Ecto neural progenitor cell (in vitro differentiated cells): ENCODE measurements around the gene MYEOV.
A peak's percentile ranks its signal among the peaks of the same experiment; 100 is the strongest.

Source experiments
- DNase-seq: peaks from one replicate; pipeline ENCODE4 v3.0.0-alpha.2; 2018; ENCODE audit warnings: low spot score

MYEOV gene

GRCh38 chr11:69319255-69320106, 25.5 kb downstream of the MYEOV start:
- DNase-seq = no peak

- DNase-seq = no peak
Observed at GRCh38 chr11:69320326-69320725, 26.4 kb downstream of the MYEOV start.

DNA sequence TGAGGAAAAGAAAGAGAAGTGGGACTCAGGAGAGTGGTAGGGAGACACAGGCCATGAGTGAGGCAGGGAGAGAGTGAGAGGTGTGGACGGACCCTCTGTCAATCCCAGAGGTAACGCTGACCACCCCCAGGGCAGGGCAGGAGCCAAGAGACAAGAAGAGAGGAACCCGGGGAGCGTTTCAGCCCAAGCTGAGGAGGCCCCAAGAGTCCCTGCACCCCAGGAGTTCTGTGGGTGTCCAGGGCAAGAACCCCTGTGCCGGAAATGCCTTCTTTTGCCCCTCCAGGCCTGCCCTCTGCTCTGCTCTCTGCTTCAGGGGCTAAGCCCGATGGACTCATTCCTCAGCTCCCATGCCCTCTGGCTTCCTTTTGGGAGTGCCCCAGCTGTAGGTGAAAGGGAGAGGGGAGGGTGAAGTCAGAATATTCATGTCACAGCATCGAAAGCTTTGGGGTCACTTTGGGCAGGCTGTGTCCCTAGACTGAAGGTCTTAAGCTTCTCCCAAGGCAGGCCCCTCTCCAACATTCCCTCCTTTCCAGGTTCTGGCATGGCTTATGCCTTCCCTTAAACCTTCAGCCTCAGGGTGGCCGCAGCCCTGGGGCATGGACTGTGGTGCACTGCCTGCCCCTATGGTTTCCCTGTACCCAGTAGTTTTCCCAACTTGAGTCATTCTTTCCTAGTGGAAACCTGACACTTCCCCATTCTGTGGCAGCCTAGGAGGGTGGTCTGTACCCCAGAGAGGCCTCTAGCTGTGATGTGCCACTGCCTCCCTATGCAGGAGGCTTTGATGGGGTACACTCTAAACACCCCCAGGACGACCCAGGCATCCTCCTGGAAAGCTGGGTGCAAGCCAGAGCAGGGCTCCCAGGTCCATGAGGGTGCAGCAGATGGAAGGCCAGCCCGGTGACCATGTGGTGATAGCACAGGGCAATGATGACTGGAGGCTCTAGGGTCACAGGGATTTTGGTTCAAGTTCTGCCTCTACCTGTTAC, 27.1 kb downstream of the MYEOV start:
- DNase-seq = no peak

- DNase-seq = no peak
Observed at GRCh38 chr11:69321877-69322361, 28.0 kb downstream of the MYEOV start.

DNA sequence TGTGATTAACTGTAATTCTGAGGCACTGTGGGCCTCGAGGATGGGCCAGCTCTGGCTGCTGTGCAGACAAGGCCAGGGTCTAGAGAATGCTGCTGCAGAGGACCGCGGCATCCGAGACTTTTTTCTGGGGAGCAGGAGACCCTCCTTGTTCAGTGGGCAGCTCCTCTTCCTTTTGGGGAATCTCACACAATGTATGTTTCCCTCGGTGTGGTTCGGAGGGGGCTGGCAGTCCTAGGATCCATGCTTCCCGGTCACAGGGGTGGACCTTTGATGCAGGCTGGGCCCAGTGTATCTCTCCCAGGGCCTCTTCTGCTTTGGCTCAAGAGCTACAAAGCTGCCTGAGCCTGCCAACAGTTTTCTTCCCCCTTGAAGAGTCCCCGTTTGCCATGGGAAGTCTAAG, 31.5 kb downstream of the MYEOV start:
- peak; percentile 14 for DNase-seq

DNA sequence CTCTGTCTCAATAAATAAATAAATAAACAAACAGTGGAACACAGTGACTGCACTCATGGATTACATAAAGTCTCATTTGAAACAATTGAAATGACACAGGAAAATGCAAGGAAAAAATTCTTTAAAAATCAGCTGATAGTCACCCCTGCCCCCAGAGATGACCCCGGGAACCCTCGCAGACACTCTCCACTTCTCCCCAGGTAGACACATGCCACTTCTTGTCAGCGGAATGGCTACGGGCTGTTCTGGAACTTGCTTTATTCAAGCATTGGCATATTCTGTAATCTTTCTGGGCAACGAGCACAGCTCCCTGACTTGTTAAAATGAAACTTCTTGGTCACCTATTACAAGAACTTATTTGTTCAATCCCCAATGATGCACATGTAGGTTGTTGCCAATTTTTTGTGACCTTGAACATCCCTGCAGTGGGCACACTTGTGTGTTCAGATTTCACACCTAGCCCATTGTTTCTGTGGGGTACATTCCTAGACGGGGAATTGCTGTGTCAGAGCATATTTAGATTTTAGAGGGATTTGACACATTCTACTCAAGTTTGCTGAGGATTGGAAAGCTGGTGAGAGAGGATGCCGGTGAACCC, 32.8 kb downstream of the MYEOV start:
- DNase-seq = peak; percentile 16

- peak; percentile 37 for DNase-seq
Observed at GRCh38 chr11:69327741-69328191, 33.8 kb downstream of the MYEOV start.

DNA sequence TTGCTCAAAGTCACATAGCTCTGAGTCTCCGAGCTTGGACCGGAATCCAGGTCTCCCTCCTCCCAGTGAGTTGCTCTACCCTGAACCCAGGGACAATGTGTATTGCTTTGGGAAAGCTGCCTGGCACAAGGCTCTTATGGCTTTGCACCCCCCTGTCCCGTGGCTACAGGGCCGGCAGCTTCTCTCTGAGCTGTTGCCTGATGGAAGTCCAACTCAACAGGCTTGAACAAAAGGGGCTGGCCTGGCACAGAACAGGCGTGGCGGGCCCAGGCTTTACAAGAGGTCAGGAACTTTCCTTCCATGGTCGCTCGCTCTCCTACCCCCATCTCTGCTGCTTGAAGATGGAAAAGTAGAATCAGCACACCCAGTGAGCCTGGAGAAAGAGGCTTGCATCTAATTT, 34.3 kb downstream of the MYEOV start:
- DNase-seq = peak; percentile 34

- no peak for DNase-seq
Observed at GRCh38 chr11:69329581-69329980, 35.6 kb downstream of the MYEOV start.

DNA sequence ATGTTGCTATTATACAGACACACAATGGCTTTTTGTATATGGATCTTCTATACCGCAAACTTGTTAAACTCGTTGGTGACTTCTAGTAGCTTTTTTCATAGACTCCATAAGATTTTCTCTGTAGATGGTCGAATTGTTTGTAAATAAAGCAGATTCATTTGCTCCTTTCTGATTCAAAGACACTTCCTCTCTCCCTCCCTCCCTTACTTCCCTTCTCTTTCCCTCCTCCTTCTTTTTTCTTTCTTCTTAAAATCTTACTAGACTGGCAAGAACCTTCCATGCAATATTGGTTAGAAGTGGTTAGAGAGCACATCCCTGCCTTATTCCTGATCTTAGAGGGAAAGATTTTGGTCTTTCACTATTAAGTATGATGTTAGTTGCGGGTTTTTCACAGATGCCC, 36.4 kb downstream of the MYEOV start:
- DNase-seq = no peak

DNA sequence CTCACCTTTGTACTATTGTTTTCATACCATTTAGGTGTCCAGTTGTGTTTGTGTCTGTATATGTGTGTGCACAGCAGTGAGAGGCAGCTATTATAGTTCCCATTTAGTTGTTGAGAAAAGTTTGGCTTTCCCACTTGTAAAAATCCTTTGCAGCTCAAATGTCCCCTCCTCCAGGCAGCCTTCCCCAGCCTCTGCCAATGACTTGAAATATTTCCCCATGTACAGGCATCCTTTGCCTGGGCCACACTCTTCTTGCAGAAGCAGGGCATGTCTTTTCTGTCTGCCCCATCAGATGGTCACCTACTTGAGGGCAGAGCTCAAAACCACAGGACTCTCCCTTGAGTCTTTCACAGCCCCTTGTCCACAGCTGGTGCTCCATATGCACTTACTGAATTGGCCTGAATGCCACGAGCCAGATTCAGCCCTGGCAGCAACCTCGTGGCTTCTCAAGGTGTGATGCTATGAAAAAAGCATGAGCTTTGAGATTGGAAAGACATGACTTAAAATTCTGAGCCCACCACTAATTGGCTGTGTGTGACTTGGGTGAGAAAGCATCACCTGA, 39.3 kb downstream of the MYEOV start:
- DNase-seq = no peak

- peak; percentile 29 for DNase-seq
Observed at GRCh38 chr11:69333879-69334278, 39.9 kb downstream of the MYEOV start.

GRCh38 chr11:69335007-69335780, 41.2 kb downstream of the MYEOV start:
- DNase-seq = peak; percentile 34

- peak; percentile 25 for DNase-seq
Observed at GRCh38 chr11:69335781-69336405, 41.9 kb downstream of the MYEOV start.

GRCh38 chr11:69337211-69337721, 43.3 kb downstream of the MYEOV start:
- DNase-seq = peak; percentile 27

DNA sequence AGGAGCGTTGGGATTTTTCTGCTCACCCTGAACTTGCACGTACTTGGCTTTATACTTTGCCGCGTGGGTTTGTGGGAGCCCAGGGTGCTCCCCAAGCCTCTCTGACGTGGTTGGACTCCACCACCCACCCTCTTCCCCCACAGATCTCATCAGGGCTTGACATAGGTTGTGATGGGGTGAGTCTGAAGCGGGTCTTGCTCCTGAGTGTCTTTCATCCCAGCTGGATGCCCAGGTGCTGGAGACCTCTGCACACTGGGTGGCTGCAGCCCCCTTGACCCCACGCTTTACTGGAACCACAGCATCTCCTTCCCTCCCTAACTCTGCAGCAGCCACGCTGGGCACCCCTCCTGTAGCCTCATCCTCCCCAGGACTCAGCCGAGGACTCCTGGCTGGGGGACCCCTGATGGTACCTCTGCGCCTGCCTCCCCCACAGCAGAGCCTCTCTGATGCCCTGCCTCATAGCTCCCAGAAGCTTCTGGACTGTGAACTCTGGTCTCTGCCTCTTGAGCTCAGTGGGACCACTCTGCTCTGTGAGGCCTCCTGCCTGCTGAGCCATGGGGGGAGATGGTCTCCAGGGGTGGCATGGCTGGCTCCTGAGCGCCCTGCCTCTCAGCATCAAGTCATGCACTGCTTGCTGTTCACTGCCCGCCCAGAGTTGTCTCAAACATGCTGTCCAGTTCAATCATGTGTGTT, 45.2 kb downstream of the MYEOV start:
- peak; percentile 22 for DNase-seq

DNA sequence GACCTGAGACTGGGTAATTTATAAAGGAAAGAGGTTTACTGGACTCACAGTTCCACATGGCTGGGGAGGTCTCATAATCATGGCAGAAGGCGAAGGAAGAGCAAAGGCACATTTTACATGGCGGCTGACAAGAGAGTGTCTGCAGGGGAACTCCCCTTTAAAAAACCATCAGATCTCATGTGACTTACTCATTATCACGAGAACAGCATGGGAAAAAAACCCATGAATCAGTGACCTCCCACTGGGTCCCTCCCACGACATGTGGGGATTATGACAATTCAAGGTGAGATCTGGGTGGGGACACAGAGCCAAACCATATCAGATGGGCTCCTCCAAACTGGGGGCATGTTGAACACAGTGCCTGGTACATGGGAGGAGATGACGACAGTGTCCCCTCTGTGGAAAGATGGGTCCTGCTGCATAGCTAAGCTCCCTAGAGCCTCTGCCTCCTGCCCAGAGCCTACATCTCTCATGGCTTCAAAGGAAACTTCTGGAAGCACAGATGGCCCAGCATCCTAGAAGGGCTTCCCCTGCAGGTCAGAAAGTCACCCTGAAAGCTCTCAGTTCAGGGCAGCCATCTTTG, 46.1 kb downstream of the MYEOV start:
- DNase-seq = peak; percentile 28

- DNase-seq = no peak
Observed at GRCh38 chr11:69342588-69343330, 48.8 kb downstream of the MYEOV start.
